ENCODE data around the gene WWC1.

WWC1 gene

GRCh38 chr5:168291342-168291963, at the start of gene WWC1:
TSS of gene WWC1 (plus strand) at chr5:168291645. CDS start at chr5:168292153, 508 bp downstream.
- peak; percentile 27; the same call in 1 of the 2 replicates for TF ChIP-seq CTCF (IDR thresholded peaks at IDR 0.05; ENCODE audit: low read depth, low read length)
- peak within 1 kb of the TSS; percentile 69 for H3K4me3 ChIP-seq (ENCODE audit: low read depth, low read length)

GRCh38 chr5:168244838-168245559, 46.4 kb upstream of the WWC1 start:
- TF ChIP-seq CTCF (IDR thresholded peaks at IDR 0.05; ENCODE audit: low read depth, low read length): no peak
- no peak overlapping the region for H3K4me3 ChIP-seq (ENCODE audit: low read depth, low read length)

GRCh38 chr5:168249923-168250322, 41.5 kb upstream of the WWC1 start:
- no peak for TF ChIP-seq CTCF (IDR thresholded peaks at IDR 0.05; ENCODE audit: low read depth, low read length)
- no peak overlapping the region for H3K4me3 ChIP-seq (ENCODE audit: low read depth, low read length)

DNA sequence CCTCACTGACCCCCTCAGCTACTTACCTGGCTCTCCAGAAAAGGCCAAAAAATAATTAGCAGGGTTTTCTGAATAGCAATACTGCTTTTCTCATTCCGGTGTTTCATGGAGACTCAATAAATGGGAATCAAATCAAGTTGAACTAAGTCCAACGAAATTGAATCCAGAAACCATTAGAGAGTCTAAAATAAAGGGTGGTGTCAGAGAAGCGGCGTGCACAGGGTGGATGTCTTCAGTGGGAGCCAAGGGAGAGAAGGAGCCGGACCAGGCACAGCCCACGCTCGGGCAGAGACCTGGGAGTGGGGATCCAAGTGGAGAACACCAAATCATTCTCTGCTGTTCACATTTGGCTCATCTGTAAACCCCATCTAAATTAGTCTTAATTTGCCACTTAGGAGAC, 40.2 kb upstream of the WWC1 start:
- no peak for TF ChIP-seq CTCF (IDR thresholded peaks at IDR 0.05; ENCODE audit: low read depth, low read length)
- H3K4me3 ChIP-seq (ENCODE audit: low read depth, low read length): no peak overlapping the region

DNA sequence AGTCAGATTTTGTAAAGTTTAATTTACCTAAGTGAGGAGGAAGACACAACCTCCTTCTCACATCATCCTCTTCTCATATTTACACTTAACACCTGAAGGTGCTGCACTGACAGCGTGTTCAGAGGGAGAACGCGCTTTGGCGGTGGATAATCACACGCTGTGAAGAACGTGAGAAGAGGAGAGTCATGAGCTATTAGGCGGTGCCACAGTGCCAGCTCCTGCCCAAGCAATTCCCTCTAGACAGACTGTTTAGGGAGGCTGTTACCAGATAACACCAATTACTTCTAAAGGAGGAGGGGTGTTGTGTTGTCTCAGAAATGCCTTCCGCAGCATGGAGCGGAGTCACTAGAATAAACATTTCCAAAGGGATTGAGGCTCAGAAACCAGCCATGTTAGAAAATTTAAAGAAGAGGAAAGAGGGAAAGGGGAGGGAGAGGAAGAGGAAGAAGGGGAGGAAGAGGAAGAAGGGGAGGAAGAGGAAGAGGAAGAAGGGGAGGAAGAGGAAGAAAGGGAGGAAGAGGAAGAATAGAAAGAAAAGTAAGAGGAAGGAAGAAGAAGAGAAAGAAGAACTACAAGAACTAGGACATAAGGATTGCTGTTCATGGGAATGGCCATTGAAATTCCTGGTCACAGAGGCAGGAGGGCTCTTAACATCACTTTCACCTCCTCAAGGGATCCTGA, 37.3 kb upstream of the WWC1 start:
- H3K4me3 ChIP-seq (ENCODE audit: low read depth, low read length): no peak overlapping the region
- no peak for TF ChIP-seq CTCF (IDR thresholded peaks at IDR 0.05; ENCODE audit: low read depth, low read length)

- no peak overlapping the region for H3K4me3 ChIP-seq (ENCODE audit: low read depth, low read length)
- no peak for TF ChIP-seq CTCF (IDR thresholded peaks at IDR 0.05; ENCODE audit: low read depth, low read length)
These were observed 30.9 kb upstream of the WWC1 start for GRCh38 chr5:168260353-168261226.
